HCT116 (cell line): Measurements from ENCODE around the gene SEZ6L2. TPM values are rescaled to one million over a fixed set of nuclear protein-coding genes. Genes with fewer than 3 reads are reported as not detected.

ENCODE experiments used
- ATAC-seq: fragments of 200-7000 bp; cut with Tn5 transposase; 2 replicates; pipeline ENCODE4 v1.9.1; 2020; ENCODE audit warnings: mild to moderate bottlenecking, moderate library complexity
- BruUV-seq: library from RNA; stranded (reverse); fragments of 400-500 nt; replicated peaks from 2 replicates; lab custom pipeline; 2021; lab: Mats Ljungman, UMichigan
- CTCF ChIA-PET: fragments of 300-600 bp; sonication (Branson Sonifier 250); formaldehyde crosslinking; loops from one replicate; lab custom pipeline; 2021; ENCODE audit warnings: antibody characterized with exemption; lab: Charles Lee
- POLR2A ChIA-PET: fragments of 300-600, 350-600 bp; sonication (Branson Sonifier 250); formaldehyde crosslinking; loops from one replicate; lab custom pipeline; 2021; ENCODE audit warnings: antibody characterized with exemption; lab: Charles Lee
- RAD21 ChIA-PET, 2 experiments: fragments of 300-600 bp; sonication (Branson Sonifier 250); formaldehyde crosslinking; loops; one replicate each; lab custom pipeline; 2023; ENCODE audit warnings: low total read pairs in 2 of 2; ENCODE audit not compliant: uncharacterized antibody in 2 of 2, unreplicated experiment in 2 of 2, low non-redundant PET in 1 of 2; lab: Charles Lee
- DNase-seq: peaks from one replicate; pipeline ENCODE4 v3.0.0-alpha.2; 2010; ENCODE audit warnings: low read depth, low spot score
- H2AFZ ChIP-seq: fragments of 200-600 bp; shearing (Covaris generic), sonication (generic); 2 replicates; pipeline ENCODE4 v1.6.1; 2017; ENCODE audit warnings: low read depth, mixed run types, mixed read lengths, antibody characterized with exemption, low read length; ENCODE audit not compliant: poor library complexity, severe bottlenecking
- H3K27ac ChIP-seq: 2 replicates; pipeline ENCODE4 v1.5.1; 2012; ENCODE audit warnings: low read depth, low read length
- H3K27me3 ChIP-seq: fragments of 200-600 bp; sonication (generic); 2 replicates; pipeline ENCODE4 v1.6.1; 2016; ENCODE audit warnings: mixed run types, low read length, mixed read lengths; ENCODE audit not compliant: insufficient read depth
- H3K36me3 ChIP-seq, 2 experiments: fragments of 200-500 bp in 1 of 2; fragments of 200-600 bp in 1 of 2; sonication (Bioruptor generic) in 1 of 2; sonication (generic) in 1 of 2; 2 replicates each; pipeline versions ENCODE4 v1.5.1 to v1.6.1; 2014 to 2016; ENCODE audit warnings: low read length in 2 of 2, inconsistent platforms in 1 of 2, mixed read lengths in 1 of 2, mixed run types in 1 of 2; ENCODE audit not compliant: insufficient read depth in 2 of 2, control insufficient read depth in 1 of 2
- H3K4me1 ChIP-seq, 2 experiments: fragments of 200-600 bp in 1 of 2; sonication (generic) in 1 of 2; 2 replicates each; pipeline versions ENCODE4 v1.5.1 to v1.6.1; 2012 to 2017; ENCODE audit warnings: low read length in 2 of 2, inconsistent platforms in 1 of 2, mild to moderate bottlenecking in 1 of 2, mixed read lengths in 1 of 2, mixed run types in 1 of 2, moderate library complexity in 1 of 2; ENCODE audit not compliant: insufficient read depth in 2 of 2, control insufficient read depth in 1 of 2
- H3K4me2 ChIP-seq: fragments of 200-600 bp; sonication (generic); 2 replicates; pipeline ENCODE4 v1.6.1; 2017; ENCODE audit warnings: mixed run types, low read length, mixed read lengths
- H3K4me3 ChIP-seq, 2 experiments: fragments of 200-600 bp in 1 of 2; sonication (generic) in 1 of 2; replicated peaks in 1 of 2; 2 replicates each; pipeline ENCODE4 v1.5.1; 2011 to 2016; ENCODE audit warnings: low read length in 2 of 2, control low read depth in 1 of 2, low read depth in 1 of 2, mild to moderate bottlenecking in 1 of 2, mixed read lengths in 1 of 2, mixed run types in 1 of 2
- H3K79me2 ChIP-seq: fragments of 200-600 bp; sonication (generic); 2 replicates; pipeline ENCODE4 v1.6.1; 2017; ENCODE audit warnings: mild to moderate bottlenecking, mixed run types, low read length, moderate library complexity, mixed read lengths; ENCODE audit not compliant: insufficient read depth
- H3K9ac ChIP-seq: fragments of 200-600 bp; sonication (generic); 2 replicates; pipeline ENCODE4 v1.6.1; 2016; ENCODE audit warnings: low read length, mixed read lengths
- H3K9me2 ChIP-seq: fragments of 200-600 bp; sonication (generic), shearing (Covaris generic); 2 replicates; pipeline ENCODE4 v1.6.1; 2017; ENCODE audit warnings: mixed run types, mild to moderate bottlenecking, moderate library complexity; ENCODE audit not compliant: insufficient read depth
- H3K9me3 ChIP-seq, 2 experiments: fragments of 200-500 bp in 1 of 2; fragments of 200-600 bp in 1 of 2; sonication (Bioruptor generic) in 1 of 2; sonication (generic) in 1 of 2; 2 replicates each; pipeline ENCODE4 v1.6.1; 2014 to 2017; ENCODE audit warnings: low read length in 2 of 2, mixed read lengths in 2 of 2, inconsistent platforms in 1 of 2, low read depth in 1 of 2, mild to moderate bottlenecking in 1 of 2, mixed run types in 1 of 2, moderate library complexity in 1 of 2; ENCODE audit not compliant: control insufficient read depth in 1 of 2, insufficient read depth in 1 of 2
- H4K20me1 ChIP-seq: fragments of 200-600 bp; sonication (generic), shearing (Covaris generic); 2 replicates; pipeline ENCODE4 v1.6.1; 2017; ENCODE audit warnings: mixed run types, mild to moderate bottlenecking, moderate library complexity; ENCODE audit not compliant: insufficient read depth
- CEBPB ChIP-seq: IDR thresholded peaks from 2 replicates; pipeline ENCODE4 v1.6.1; 2012; ENCODE audit warnings: low read depth
- ELF1 ChIP-seq: IDR thresholded peaks from 2 replicates; pipeline ENCODE4 v1.6.1; 2012; ENCODE audit warnings: low read depth, borderline replicate concordance
- EZH2 ChIP-seq: fragments of 200-600 bp; sonication (generic); IDR thresholded peaks from 2 replicates; pipeline ENCODE4 v1.6.1; 2017; ENCODE audit warnings: antibody characterized with exemption, mixed run types
- EZH2phosphoT487 ChIP-seq: fragments of 200-600 bp; IDR thresholded peaks from 2 replicates; pipeline ENCODE4 v1.6.1; 2018; ENCODE audit warnings: antibody characterized with exemption, borderline replicate concordance
- POLR2AphosphoS5 ChIP-seq: IDR thresholded peaks from 2 replicates; pipeline ENCODE4 v1.6.1; 2011; ENCODE audit warnings: mild to moderate bottlenecking, low read depth, low read length, moderate library complexity
- RAD21 ChIP-seq: IDR thresholded peaks from 2 replicates; pipeline ENCODE4 v1.6.1; 2012; ENCODE audit warnings: low read depth, mild to moderate bottlenecking
- intact Hi-C: fragments of 100-400 bp; cut with micrococcal nuclease; formaldehyde crosslinking; loops from 2 replicates; pipeline ENCODE4 v1.10.0; 2022
- total RNA-seq: library from RNA; stranded (reverse); gene quantifications from one replicate; pipeline ENCODE4 v1.2.1, GENCODE V29; 2021; ENCODE audit not compliant: unreplicated experiment
- TF ChIP-seq, protein P1 (sequence below), 3 experiments: fragments of 200-600 bp in 1 of 3; sonication (generic) in 1 of 3; IDR thresholded peaks in 2 of 3; conservative IDR thresholded peaks in 1 of 3; 2 replicates each; pipeline ENCODE4 v1.5.1; 2012 to 2017; ENCODE audit warnings: low read depth in 2 of 3, low read length in 2 of 3, antibody characterized with exemption in 1 of 3, borderline replicate concordance in 1 of 3, control low read depth in 1 of 3, mild to moderate bottlenecking in 1 of 3, mixed read lengths in 1 of 3, mixed run types in 1 of 3, moderate library complexity in 1 of 3; ENCODE audit not compliant: insufficient read depth in 1 of 3
- TF ChIP-seq, protein P2 (sequence below): IDR thresholded peaks from 2 replicates; pipeline ENCODE4 v1.6.1; 2012
- TF ChIP-seq, protein P3 (sequence below): IDR thresholded peaks from 2 replicates; pipeline ENCODE4 v1.6.1; 2012; ENCODE audit warnings: low read depth

Gene SEZ6L2
- total RNA-seq, 1 experiment from 2014 or later, result 49.3 TPM

DNA sequence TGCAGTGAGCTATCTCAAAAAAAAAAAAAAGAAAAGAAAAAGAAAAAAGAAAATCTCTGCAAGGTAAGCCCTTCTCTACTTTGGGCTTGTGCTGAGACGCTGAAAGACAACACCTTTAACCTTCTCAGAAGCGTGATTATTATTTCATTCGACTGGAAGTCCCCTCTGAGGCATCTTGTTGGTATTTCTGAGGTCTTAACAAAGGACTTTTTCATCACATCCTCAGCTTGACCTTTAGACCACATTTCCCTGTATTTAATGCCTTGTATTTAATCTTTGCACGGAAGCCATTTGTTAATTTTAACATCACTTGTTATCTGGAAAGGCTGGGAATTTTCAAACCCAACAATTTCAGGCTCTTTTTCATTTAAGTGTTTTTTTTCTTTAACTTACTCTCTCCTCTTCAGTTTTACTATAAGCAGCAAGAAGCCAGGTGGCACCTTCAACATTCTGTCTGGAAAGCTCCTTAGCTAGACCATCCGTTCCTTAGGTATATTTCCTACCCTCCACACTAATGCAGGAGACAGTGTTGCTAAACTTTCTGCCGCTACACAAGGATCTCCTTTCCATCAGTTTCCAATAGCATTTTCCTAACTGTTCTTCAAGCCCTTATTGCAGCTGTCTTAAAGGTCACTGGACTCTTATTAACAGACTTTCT lies 16.4 kb upstream of the SEZ6L2 start:
- ATAC-seq (no peak), DNase-seq (no peak)
- Histone ChIP-seq H3K4me2 (no peak overlapping the region), H3K27ac (no peak overlapping the region), H3K9me2 (no peaks in the 10 kb centered on the region), H3K9me3 (no peaks in the 10 kb centered on the region), H2AFZ (no peak overlapping the region), H3K9ac (no peak overlapping the region), H3K27me3 (no peaks in the 10 kb centered on the region), H3K79me2 (peaks cover 13% of the 10 kb centered on the region; the same call in 1 of the 2 replicates), H3K4me3 (no peak overlapping the region), H3K4me1 (no peaks in the 10 kb centered on the region), H3K36me3 (peaks cover 12 to 19% of the 10 kb centered on the region in 2 experiments; a peak in 3 of 4 replicates), H4K20me1 (no peaks in the 10 kb centered on the region)
- no TSS peak for BruUV-seq
- ChIA-PET RAD21 (no interaction called here), POLR2A (interaction anchor here (2.0 kb wide), 1 partner anchor 16 kb away, joined by 4 read pairs; the partner anchor contains the start of gene SEZ6L2), CTCF (no interaction called here)
- intact Hi-C loops, result no loop called here
- TF ChIP-seq RAD21 (no peak), EZH2phosphoT487 (no peak), ELF1 (no peak), POLR2AphosphoS5 (no peak), CEBPB (no peak), EZH2 (no peak)
- TF ChIP-seq, protein P1, sequence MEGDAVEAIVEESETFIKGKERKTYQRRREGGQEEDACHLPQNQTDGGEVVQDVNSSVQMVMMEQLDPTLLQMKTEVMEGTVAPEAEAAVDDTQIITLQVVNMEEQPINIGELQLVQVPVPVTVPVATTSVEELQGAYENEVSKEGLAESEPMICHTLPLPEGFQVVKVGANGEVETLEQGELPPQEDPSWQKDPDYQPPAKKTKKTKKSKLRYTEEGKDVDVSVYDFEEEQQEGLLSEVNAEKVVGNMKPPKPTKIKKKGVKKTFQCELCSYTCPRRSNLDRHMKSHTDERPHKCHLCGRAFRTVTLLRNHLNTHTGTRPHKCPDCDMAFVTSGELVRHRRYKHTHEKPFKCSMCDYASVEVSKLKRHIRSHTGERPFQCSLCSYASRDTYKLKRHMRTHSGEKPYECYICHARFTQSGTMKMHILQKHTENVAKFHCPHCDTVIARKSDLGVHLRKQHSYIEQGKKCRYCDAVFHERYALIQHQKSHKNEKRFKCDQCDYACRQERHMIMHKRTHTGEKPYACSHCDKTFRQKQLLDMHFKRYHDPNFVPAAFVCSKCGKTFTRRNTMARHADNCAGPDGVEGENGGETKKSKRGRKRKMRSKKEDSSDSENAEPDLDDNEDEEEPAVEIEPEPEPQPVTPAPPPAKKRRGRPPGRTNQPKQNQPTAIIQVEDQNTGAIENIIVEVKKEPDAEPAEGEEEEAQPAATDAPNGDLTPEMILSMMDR (IDR thresholded peaks at IDR 0.05 in 2 of 3, conservative IDR thresholded peaks at IDR 0.05 in 1 of 3; ENCODE audit: borderline replicate concordance in 1 of 3, insufficient read depth in 1 of 3, low read depth in 2 of 3, low read length in 2 of 3), result no peak
- TF ChIP-seq, protein P2, sequence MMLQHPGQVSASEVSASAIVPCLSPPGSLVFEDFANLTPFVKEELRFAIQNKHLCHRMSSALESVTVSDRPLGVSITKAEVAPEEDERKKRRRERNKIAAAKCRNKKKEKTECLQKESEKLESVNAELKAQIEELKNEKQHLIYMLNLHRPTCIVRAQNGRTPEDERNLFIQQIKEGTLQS, result no peak
- TF ChIP-seq, protein P3, sequence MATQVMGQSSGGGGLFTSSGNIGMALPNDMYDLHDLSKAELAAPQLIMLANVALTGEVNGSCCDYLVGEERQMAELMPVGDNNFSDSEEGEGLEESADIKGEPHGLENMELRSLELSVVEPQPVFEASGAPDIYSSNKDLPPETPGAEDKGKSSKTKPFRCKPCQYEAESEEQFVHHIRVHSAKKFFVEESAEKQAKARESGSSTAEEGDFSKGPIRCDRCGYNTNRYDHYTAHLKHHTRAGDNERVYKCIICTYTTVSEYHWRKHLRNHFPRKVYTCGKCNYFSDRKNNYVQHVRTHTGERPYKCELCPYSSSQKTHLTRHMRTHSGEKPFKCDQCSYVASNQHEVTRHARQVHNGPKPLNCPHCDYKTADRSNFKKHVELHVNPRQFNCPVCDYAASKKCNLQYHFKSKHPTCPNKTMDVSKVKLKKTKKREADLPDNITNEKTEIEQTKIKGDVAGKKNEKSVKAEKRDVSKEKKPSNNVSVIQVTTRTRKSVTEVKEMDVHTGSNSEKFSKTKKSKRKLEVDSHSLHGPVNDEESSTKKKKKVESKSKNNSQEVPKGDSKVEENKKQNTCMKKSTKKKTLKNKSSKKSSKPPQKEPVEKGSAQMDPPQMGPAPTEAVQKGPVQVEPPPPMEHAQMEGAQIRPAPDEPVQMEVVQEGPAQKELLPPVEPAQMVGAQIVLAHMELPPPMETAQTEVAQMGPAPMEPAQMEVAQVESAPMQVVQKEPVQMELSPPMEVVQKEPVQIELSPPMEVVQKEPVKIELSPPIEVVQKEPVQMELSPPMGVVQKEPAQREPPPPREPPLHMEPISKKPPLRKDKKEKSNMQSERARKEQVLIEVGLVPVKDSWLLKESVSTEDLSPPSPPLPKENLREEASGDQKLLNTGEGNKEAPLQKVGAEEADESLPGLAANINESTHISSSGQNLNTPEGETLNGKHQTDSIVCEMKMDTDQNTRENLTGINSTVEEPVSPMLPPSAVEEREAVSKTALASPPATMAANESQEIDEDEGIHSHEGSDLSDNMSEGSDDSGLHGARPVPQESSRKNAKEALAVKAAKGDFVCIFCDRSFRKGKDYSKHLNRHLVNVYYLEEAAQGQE, result no peak
